Panc1 (cell line): ENCODE results near the gene LSMEM2. TPM values are rescaled to one million over a fixed set of nuclear protein-coding genes. Genes with fewer than 3 reads are reported as not detected.

Experiments used
- ATAC-seq: fragments of 200-7000 bp; cut with Tn5 transposase; 2 replicates; pipeline ENCODE4 v1.9.1; 2020; ENCODE audit warnings: mild to moderate bottlenecking, moderate library complexity
- BruUV-seq: library from RNA; stranded (reverse); fragments of 400-500 nt; replicated peaks from 2 replicates; lab custom pipeline; 2021; lab: Mats Ljungman, UMichigan
- CTCF ChIA-PET: fragments of 300-600 bp; sonication (Branson Sonifier 250); formaldehyde crosslinking; loops from one replicate; lab custom pipeline; 2022; ENCODE audit warnings: antibody characterized with exemption; lab: Charles Lee
- POLR2A ChIA-PET: fragments of 300-600 bp; sonication (Branson Sonifier 250); formaldehyde crosslinking; loops from one replicate; lab custom pipeline; 2022; ENCODE audit warnings: antibody characterized with exemption; lab: Charles Lee
- DNase-seq: peaks from one replicate; pipeline ENCODE4 v3.0.0-alpha.2; 2010; ENCODE audit warnings: low read depth, low spot score
- H3K27ac ChIP-seq: 2 replicates; pipeline ENCODE4 v1.5.1; 2011; ENCODE audit warnings: mild to moderate bottlenecking, low read length, inconsistent platforms
- H3K27me3 ChIP-seq: fragments of 200-500 bp; sonication (Bioruptor generic); 2 replicates; pipeline ENCODE4 v1.6.0; 2014; ENCODE audit warnings: low read length, inconsistent platforms; ENCODE audit not compliant: control insufficient read depth, insufficient read depth
- H3K36me3 ChIP-seq: fragments of 200-500 bp; sonication (Bioruptor generic); 2 replicates; pipeline ENCODE4 v1.5.1; 2014; ENCODE audit warnings: inconsistent platforms, mild to moderate bottlenecking, low read length, moderate library complexity; ENCODE audit not compliant: control insufficient read depth, insufficient read depth
- H3K4me1 ChIP-seq: 2 replicates; pipeline ENCODE4 v1.5.1; 2011; ENCODE audit warnings: inconsistent platforms, mild to moderate bottlenecking, low read length, moderate library complexity; ENCODE audit not compliant: control insufficient read depth, insufficient read depth
- H3K4me3 ChIP-seq, 2 experiments: 2 replicates each; pipeline ENCODE4 v1.5.1; 2011 to 2012; ENCODE audit warnings: low read depth in 2 of 2, low read length in 2 of 2, mild to moderate bottlenecking in 2 of 2, inconsistent platforms in 1 of 2, moderate library complexity in 1 of 2
- H3K9me3 ChIP-seq: fragments of 200-500 bp; sonication (Bioruptor generic); 2 replicates; pipeline ENCODE4 v1.5.1; 2014; ENCODE audit warnings: low read depth, mild to moderate bottlenecking, inconsistent platforms, low read length, moderate library complexity; ENCODE audit not compliant: control insufficient read depth, insufficient read depth
- CTCF ChIP-seq: fragments of 450-650 bp; IDR thresholded peaks from 2 replicates; pipeline ENCODE4 v1.5.1; 2017; ENCODE audit warnings: mild to moderate bottlenecking
- POLR2AphosphoS5 ChIP-seq: IDR thresholded peaks from 2 replicates; pipeline ENCODE4 v1.6.1; 2012; ENCODE audit warnings: mild to moderate bottlenecking, low read depth, low read length, moderate library complexity
- REST ChIP-seq, 2 experiments: IDR thresholded peaks; 2 replicates each; pipeline ENCODE4 v1.6.1; 2011 to 2012; ENCODE audit warnings: low read depth in 2 of 2, control low read depth in 1 of 2, low read length in 1 of 2, mild to moderate bottlenecking in 1 of 2, moderate library complexity in 1 of 2; ENCODE audit not compliant: insufficient read depth in 1 of 2
- SIN3A ChIP-seq: IDR thresholded peaks from 2 replicates; pipeline ENCODE4 v1.6.1; 2012; ENCODE audit warnings: low read depth, mild to moderate bottlenecking, low read length, moderate library complexity, borderline replicate concordance; ENCODE audit not compliant: insufficient read depth
- TCF7L2 ChIP-seq: IDR thresholded peaks from 2 replicates; pipeline ENCODE4 v1.6.1; 2011; ENCODE audit warnings: mild to moderate bottlenecking, low read depth, low read length, inconsistent platforms
- in situ Hi-C: cut with HindIII; loops from 2 replicates; pipeline ENCODE4 v1.10.0; 2016; ENCODE audit warnings: low sequenced_read_pairs, low pct_unique_long_range_greater_than_20kb
- intact Hi-C: fragments of 100-400 bp; cut with micrococcal nuclease; formaldehyde crosslinking; loops from one replicate; pipeline ENCODE4 v1.10.0; 2022; ENCODE audit not compliant: unreplicated experiment
- total RNA-seq: library from RNA; stranded (reverse); gene quantifications from one replicate; pipeline ENCODE4 v1.2.1, GENCODE V29; 2021; ENCODE audit not compliant: unreplicated experiment

The LSMEM2 gene
- total RNA-seq, 1 experiment from 2014 or later, result not detected

DNA sequence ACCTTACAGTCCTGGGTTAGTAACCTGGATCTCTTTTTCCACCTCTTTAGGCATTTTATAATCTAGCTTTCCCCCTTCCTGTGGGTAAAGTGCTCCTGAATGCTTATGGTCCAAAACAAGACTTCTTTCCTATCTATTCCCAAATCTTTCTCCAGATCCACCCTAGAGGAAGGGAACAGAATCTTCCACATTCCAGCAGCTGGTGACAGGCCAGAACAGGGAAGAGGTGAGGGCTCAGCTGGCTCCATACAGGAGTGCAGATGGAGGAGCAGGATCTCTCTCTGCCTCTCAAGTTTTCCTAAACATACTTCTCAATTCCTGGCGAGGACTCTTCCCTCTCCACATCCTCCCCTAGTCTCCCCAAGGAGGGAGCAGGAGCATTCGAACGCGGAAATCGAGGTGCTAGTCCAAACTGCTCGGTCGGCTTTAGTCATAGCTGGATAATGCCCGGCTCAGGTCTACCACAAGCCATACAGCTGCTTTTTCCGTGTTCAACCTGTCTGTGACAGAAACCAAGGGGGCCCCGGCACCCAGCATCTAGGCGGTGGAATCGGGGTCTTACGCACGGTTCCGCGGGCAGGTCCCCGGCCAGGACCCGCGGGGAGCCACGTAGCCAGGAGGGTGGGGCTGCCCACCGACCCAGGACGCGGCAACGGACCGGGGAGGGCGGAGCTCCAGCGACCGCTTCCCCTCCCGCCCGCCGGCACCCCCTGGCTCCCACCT lies 57.7 kb downstream of the LSMEM2 start:
- TSS peak; percentile 87 for BruUV-seq

More for the DNA sequence above, 57.7 kb downstream of the LSMEM2 start:
- Histone ChIP-seq H3K36me3 (peaks cover 8% of the 10 kb centered on the region; the same call in 1 of the 2 replicates), H3K27me3 (no peaks in the 10 kb centered on the region), H3K9me3 (no peaks in the 10 kb centered on the region), H3K4me3 (peak overlapping the region; percentile 93 to 99), H3K27ac (peak overlapping the region; percentile 95), H3K4me1 (peaks cover 17% of the 10 kb centered on the region; the same call in 1 of the 2 replicates)
- ChIA-PET CTCF (no interaction called here), POLR2A (interaction anchor here (0.6 to 0.8 kb wide), 2 partner anchors 9 to 234 kb away, joined by 3 read pairs; partner anchors contain the start of gene TUSC2)
- DNase-seq (no peak), ATAC-seq (peak; percentile 64)
- in situ Hi-C loops, result no loop called here
- TF ChIP-seq CTCF, result no peak
- no peak for TF ChIP-seq SIN3A
- no peak for TF ChIP-seq TCF7L2
- TF ChIP-seq REST (IDR thresholded peaks at IDR 0.05; ENCODE audit: insufficient read depth in 1 of 2, low read depth in 2 of 2, low read length in 1 of 2), result no peak
- no peak for TF ChIP-seq POLR2AphosphoS5
- intact Hi-C loops, result no loop called here
